ENCODE results near the gene ADCY2. TPM values are rescaled to one million over a fixed set of nuclear protein-coding genes. Genes with fewer than 3 reads are reported as not detected.

The ADCY2 gene
- polyA plus RNA-seq, 3 donors, result 4.4 to 5.8 (median 5.6) TPM

DNA sequence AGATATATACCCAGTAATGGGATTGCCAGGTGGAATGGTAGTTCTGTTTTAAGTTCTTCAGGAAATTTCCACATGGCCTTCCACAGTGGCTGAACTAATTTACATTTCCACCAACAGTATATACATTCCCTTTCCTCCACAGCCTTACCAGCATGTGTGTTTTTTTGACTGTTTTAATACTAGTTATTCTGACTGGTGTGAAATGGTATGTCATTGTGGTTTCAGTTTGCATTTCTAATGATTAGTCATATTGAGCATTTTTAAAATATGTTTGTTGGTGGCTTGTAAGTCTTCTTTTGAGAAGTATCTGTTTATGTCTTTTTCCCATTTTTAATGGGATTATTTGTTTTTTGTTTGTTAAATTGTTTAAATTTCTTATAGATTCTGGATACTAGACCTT is 246.1 kb downstream of the ADCY2 start:
- DNase-seq (ENCODE audit: low read depth in 3 of 3, low spot score in 2 of 3), result no peak

DNA sequence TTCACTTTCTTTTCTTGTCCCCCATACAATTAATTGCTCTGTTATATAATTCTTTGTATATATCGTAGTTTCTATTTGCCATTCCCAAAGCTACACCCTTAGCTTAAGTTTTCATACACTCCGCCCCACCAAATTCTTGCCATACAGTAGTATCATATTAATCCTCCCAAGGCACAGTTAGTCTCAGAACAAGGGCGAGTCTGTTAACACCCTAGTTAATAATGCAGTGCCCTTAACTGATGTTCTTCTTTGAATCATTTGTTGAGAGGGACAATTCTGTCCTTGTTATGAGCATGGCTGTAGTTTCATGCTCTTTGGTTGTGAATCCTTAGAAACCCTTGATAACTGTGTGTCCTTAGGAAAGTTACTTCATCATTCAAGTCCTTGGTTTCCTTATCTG is 248.8 kb downstream of the ADCY2 start:
- no peak for DNase-seq (ENCODE audit: low read depth in 3 of 3, low spot score in 2 of 3)

DNA sequence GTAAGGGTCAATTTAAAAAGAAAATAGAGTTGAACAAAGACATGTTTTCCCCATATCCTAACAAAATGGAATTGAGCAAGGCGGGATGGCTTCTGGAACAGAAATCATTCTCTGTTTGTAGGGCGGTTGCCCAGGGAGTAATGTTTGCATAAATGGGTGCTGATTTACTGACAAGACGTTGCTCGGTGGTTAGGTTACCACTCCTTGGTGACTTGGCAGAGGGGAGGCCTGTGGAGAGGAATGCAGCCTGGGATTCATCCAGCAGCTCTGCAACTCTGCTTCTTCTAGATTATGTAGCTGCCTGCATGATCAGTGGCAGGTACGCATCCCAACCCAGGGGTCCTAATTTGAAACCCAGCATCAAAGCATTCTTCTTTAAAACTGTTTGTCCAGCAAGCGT is 254.8 kb downstream of the ADCY2 start:
- DNase-seq (ENCODE audit: low read depth in 3 of 3, low spot score in 2 of 3), result no peak

DNA sequence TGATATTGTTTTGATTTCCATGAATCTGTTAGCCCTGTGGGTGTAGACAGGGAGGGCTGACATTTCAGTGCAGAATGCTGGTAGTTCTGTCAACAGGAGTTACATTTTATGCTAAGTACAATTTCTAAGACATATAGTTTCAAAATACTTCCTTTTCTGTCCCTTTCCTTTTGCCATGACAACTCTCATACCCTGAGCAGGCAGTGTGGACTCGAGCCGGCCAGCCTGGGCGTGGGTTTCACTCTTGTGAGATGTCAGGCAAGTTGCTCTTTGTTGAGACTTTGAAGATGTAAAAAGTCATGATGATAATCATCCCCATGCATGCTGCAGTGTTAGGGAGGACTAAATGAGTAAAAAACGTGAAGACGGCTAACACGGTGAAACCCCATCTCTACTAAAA is 257.1 kb downstream of the ADCY2 start:
- DNase-seq (ENCODE audit: low read depth in 3 of 3, low spot score in 2 of 3), result no peak

DNA sequence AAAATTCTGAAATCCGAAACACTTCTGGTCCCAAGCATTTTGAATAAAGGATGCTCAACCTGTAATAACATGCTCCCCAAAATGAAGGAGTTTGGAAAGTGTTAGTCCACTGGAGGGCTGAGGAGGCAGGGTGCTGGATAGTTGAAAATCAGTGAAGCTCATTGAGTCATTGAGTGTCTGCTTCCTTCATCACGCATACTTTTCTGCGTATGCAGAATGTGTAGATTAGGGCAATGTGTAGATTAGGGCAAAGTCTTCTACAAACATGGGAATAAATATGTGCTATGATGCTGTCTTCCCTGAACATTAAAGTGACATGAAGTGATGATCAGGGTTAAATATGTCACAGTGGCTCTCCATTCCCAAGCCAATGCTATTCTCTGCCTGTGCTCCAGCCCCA is 261.2 kb downstream of the ADCY2 start:
- DNase-seq (ENCODE audit: low read depth in 3 of 3, low spot score in 2 of 3), result no peak

DNA sequence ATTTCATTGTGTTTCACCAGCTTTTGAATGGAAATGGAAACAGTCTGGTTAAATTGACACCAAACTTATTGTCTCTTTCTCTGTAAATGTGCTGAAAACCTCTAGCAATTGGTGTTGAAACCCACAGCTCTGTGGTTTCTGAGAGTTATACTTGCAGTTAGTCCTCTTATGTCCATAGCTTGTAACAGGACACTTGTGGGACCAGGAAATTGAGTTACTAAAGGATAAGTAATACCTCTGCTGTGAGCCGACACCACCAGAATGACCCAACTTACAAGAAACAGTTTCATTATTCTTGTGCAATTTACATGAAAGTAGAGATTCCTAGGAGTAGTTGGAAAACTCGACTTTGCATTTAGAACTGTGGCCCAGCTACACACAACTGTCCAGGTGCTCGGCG is 263.5 kb downstream of the ADCY2 start:
- no peak for DNase-seq (ENCODE audit: low read depth in 3 of 3, low spot score in 2 of 3)

DNA sequence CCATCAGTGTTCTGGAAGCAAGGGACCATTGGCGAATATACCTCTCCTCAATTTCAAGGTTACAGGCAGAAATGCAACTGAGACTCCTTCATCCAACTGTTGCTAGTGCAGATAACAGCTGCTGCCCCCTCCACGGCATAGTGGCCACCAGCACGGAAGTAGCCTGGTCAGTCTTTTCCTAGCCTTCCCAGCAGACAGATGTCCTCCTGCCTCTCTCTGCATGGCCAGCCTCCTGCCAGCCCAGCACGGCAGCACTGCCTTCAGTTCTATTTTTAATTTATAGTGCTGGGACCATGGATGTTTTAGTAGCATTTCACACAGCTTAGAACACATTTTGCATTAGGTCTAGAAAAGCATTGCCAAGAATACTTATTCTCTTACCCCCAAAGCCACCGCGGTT is 266.4 kb downstream of the ADCY2 start:
- no peak for DNase-seq (ENCODE audit: low read depth in 3 of 3, low spot score in 2 of 3)

DNA sequence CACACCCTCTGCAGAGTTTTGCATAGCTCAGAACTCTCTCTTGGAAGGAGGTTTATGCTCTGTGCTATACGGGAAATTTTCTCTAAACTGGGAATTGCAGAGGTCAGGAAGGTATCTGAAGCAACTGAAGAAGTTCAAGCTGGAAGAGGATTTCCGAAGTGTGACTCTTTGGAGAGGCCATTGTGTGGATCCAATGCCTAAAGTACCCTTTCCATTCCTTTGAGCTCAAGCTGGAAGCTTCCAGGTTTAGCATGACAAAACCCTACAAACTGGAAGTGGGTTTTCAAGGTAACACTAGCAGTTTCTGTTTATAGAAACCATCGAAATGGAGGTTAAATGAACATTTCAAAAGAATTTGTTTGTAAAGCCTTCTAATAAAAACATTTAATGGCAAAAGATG is 267.9 kb downstream of the ADCY2 start:
- no peak for DNase-seq (ENCODE audit: low read depth in 3 of 3, low spot score in 2 of 3)

DNA sequence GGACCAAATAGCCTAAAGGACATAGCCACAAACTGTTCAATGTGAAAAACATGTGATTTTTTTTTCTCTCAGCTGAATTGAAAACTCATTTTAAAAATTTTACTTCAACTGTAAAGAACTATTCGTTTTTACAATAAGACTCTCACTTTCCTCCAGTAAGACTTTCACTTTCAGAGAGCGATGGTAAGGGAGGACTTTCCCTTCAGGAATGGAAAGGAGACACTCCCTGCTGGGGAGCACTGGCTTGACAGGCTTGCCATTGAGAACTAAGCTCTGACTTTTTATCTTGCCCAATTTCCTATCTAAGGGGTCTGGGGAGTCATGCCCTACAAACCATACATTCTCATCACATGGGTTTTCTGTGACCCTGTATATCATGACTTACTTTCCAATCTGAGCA is 268.3 kb downstream of the ADCY2 start:
- DNase-seq (ENCODE audit: low read depth in 3 of 3, low spot score in 2 of 3), result no peak

DNA sequence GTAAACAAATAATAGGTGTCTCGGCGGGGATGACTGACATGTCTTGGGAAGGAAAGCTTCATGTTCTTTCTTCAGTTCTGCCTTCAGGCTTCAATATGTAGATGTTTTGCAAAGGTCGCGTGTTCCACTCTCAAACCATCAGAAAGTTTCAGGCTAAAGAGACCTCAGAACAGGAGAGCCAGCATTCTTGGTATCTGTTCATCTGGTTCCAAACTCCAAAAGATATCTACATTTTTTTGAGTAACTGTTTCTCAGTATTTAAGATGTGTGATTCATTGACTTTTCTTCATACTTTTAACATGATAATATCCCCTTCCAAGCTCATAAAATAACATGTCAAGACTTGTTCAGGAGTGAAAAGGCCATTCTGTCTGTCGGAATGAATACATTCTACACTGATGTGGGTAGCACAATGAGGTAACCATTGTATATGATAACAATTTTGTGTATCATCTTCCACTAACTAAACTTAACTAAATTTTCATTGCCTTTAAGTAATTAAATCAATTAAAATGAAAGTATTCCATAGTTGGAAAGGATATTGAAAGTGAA is 271.4 kb downstream of the ADCY2 start:
- no peak for DNase-seq (ENCODE audit: low read depth in 3 of 3, low spot score in 2 of 3)

DNA sequence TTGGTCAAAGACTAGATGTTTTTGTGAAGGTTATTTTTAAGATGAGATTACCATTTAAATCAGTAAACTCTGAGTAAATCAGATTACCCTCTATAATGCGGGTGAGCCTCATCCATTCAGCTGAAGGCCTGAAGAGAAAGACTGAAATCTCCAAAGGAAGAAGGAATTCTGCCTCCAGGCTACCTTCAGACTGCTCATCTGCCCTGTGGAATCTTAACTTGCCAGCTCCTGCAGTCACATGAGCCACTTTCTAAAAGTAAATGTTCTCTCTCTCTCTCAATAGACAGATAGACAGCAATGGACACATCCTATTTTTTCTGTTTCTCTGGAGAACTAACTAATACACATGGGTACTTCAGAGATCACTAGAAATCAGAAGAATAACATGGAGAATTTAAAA is 272.2 kb downstream of the ADCY2 start:
- no peak for DNase-seq (ENCODE audit: low read depth in 3 of 3, low spot score in 2 of 3)

DNA sequence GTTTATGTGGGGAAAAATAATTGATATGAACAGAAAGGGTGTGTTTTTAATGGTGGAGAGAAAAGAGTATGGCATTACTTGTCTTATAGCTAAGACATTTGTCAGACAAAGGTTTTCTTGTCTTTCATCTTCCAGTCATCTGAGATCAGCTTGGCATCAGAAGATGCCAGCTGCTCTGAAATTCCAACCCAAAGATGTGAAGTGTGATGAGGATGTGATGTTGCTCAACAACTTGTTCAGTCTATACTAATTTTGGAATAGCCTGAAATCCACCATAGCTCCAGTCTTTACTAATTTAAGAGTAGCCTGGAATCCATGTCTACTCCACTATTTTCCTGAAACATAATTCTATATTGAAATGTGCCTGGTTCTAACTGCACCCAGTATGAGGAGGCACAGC is 272.7 kb downstream of the ADCY2 start:
- no peak for DNase-seq (ENCODE audit: low read depth in 3 of 3, low spot score in 2 of 3)

DNA sequence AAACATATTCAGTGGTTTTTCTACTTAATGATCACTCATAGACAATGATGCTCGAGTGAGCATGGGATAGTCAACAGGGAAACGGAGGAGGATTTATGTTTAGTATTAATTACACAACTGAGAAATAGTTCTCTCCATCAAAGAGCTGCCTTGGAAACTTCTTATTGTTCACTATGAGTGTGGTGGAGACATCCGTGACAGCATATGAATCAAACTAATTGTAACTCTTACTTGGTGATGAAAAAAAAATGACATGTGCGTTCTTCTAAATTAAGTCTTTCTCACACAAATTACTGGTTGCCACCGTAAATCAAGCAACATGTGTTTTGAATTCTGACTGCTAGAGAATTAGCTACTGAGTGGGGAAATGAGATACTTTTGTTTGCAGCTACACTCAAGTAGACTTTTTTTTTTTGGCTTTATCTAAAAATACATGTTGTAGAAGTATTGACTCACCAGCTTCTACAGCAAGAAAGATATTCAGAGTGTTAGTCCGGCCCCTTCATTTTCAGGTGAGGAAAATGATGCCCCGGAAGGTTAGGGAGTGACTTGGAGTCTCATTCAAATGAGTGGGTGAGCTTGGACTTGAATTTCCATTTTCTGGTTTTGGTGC is 275.5 kb downstream of the ADCY2 start:
- DNase-seq (ENCODE audit: low read depth in 3 of 3, low spot score in 2 of 3), result no peak

DNA sequence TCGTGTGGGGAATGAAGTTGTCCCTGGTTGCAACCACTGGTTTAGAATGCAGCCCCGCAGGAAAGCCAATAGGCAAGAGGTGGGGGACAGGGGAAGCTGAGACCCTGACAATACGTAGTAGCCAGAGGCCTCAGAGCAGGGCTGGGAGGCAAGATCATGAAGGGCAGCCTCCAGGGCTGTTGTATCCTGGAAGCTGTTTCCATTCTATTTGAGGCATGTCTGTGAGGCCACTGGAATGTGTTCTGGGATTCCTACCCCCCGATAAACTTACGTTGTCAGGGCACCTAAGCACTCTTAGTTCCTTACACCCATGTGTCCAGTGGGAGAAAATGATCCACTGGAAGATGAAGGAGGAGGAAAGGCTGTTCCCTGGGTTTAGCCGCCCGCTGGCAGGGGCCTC is 277.7 kb downstream of the ADCY2 start:
- no peak for DNase-seq (ENCODE audit: low read depth in 3 of 3, low spot score in 2 of 3)

DNA sequence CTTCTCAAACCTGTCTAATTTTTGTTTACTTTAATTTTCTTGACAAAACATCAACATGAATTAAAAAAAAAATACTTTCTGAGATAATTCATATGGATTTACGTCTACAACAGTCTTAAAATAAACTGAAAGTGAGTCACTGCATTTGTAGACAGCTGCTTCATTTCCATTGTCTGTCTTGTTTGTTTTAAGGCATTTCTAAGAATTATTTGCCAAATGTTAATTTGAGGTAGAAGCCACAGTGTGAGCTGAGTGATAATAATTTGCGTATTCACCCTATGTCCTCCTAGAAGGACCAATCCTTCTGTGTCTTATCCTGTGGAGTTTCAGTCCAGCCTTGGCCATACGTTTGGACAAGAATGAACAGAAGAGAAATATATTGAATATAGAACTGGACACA is 280.5 kb downstream of the ADCY2 start:
- DNase-seq (ENCODE audit: low read depth in 3 of 3, low spot score in 2 of 3), result no peak

DNA sequence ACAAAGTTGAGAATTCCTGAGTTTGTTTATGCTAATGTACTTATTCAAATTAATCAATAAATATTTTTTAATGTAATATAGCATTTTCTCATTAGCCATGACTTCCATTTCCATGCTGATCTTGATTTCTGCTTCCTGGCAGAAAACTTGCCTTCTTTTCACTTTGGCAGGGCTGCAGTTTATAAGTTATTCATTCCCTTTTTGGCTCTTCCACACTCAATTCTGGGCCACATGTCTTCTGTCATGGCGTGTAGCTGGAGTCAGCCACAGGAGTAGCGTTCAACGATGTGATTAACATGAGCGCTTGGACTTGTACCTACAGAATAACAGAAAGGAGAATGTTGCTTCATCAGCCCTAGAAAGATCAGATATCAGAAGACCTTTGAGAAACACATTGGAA is 282.1 kb downstream of the ADCY2 start:
- DNase-seq (ENCODE audit: low read depth in 3 of 3, low spot score in 2 of 3), result no peak

DNA sequence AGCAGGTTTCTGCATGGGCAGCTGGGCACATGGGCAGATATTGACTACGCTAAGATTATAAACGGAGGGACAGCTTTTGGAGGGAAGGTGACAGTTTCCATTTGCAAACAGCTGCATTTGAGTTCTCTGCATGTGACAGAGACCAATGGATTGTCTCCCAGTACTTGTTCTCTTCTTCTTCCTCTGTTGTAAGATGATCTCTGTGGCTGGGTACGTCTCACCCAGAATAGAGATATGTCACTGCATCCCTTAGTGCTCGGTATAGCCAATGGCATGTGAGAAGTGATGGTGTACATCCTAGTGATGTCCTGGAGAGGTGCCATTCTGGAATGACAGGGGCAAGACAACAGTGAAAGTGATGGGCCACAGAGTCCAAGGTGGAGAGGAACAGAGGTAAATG is 283.7 kb downstream of the ADCY2 start:
- DNase-seq (ENCODE audit: low read depth in 3 of 3, low spot score in 2 of 3), result no peak

DNA sequence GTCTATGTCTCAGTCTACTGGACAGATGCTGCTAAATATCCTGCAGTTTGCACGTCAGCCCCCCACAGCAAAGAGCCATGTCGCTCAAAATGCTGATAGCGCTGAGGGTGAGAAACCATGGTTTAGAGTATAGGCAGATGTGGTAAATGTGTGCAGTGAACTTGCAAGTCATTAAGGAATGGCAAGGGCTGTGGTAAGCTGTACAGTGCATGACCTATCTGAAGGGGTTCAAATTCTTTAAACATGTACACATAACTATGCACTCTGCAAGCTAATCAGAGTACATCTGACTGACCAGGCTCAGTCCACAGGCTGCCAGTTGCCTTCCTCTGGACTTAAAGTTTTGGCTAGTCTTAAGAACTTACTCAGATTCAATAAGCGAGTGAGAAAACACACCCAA is 284.3 kb downstream of the ADCY2 start:
- DNase-seq (ENCODE audit: low read depth in 3 of 3, low spot score in 2 of 3), result no peak

DNA sequence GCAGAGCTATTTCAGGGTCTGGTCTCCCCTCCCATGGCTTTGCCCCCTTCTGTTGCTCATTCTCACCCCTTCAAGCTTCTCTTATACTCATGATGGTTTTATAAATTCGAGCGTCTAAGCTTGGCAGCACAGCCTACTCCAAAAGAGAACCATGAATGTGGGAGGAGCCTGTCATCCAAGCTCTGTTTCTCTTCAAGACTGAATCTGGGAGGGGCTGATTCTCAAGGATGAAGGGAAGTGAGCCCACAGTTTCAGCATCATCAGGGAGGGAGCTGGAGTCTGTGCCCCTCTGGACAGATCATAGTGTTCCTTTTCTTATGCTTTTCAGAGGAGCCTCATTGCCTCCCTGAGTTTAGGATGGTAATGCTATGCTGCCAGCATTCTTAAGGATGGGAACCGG is 286.4 kb downstream of the ADCY2 start:
- no peak for DNase-seq (ENCODE audit: low read depth in 3 of 3, low spot score in 2 of 3)

DNA sequence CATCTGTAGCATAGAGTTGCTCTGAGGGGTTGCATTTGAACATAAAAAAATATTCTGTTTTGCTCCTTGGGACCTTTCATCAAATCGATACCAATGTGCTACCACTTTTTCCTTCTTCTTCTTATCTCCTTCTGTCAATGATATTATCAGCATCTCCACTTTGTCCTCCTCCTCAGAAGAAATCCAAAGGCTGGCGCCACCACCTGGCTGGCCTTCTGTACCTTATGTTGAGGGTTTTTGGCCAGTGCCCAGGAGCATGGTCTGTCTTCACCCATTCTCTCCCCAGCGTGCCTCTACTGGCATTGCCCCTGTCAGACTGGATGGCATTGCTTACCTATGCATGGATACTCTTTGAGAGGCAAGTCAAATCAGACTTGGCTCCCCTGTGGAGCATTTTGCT is 287.8 kb downstream of the ADCY2 start:
- no peak for DNase-seq (ENCODE audit: low read depth in 3 of 3, low spot score in 2 of 3)

DNA sequence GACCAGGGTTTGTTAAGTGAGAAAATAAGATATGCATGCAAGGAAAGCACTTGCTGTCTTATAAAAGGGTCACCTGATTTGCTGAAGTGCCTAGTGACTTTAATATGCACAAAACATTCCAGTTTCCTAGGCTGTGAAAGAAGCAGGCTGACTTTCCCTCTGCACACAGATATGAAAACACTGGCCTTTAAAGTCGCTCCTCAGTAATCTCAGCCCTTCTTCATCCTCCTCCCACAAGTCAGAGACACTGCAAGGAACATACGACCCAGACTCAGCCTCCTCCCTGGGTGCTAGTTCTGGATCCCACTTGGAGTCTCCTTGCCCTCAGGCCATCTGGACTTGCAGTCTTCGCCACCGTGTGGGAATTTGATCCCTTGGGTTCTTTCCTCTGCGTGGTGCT is 288.9 kb downstream of the ADCY2 start:
- DNase-seq (ENCODE audit: low read depth in 3 of 3, low spot score in 2 of 3), result no peak

DNA sequence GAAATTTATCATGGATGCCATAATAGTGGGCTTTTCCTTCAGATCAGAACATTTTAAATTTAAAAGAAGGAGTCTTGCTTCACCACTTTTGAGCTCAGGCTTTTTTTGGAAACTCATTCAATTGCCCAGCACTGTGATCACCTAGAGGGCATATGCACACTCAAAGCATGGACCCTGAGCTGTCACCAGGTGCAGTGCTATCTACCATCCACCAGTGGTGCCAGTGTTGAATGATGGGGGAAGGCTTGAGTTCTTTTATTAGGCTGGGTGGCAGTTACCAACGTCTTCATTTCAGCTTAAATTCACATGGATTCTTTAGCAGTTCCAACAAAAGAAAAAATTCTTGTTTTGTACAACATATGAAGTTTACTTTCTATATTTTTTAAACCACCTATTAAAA is 290.9 kb downstream of the ADCY2 start:
- no peak for DNase-seq (ENCODE audit: low read depth in 3 of 3, low spot score in 2 of 3)

DNA sequence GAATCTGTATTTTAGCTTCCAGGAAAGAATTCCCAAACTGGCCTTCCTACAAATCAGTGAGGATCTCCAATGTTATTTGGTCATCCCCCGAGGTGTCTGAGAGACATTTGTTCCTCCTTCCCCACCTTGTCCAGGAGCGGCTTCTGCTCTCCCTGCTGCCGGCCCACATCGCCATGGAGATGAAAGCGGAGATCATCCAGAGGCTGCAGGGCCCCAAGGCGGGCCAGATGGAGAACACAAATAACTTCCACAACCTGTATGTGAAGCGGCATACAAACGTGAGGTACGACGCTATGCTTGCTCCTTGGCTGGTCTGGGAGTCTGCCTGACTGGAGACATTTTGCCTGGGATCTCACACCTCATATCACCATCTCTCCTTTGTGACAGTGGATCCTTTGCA is 294.6 kb downstream of the ADCY2 start:
- DNase-seq (ENCODE audit: low read depth in 3 of 3, low spot score in 2 of 3), result no peak
